Measurements from ENCODE around the gene EHF.

EHF gene

DNA sequence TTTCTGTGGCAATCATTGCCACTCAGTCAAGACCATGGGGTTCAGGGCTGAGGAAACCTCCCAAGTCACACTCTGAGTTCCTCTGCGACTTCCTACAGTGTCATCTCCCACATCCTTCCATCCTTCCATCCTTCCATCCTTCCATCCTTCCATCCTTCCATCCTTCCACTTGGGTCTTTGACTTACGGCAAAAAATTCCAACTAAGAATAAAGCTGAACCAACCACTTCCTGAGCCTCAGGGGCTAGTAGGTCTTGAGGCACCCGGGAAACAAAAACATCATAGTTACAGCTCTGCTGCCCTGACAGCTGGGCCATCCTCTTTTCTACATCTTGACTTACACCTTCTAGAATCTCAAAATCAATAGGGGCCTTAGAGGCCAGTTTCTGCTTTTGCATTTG is 32.1 kb downstream of the EHF start:
- Histone ChIP-seq H2BK12ac (ENCODE audit: low read length) (no peak overlapping the region), H3K4me1 (ENCODE audit: control insufficient read depth in 2 of 2, insufficient read depth in 1 of 2, low read depth in 1 of 2, low read length in 2 of 2) (peaks cover 13 to 31% of the 10 kb centered on the region in 2 donors), H3K14ac (ENCODE audit: low read length) (no peak overlapping the region), H2BK15ac (ENCODE audit: low read length) (no peak overlapping the region), H3K36me3 (replicated peaks in 1 of 2; ENCODE audit: control insufficient read depth in 2 of 2, insufficient read depth in 2 of 2, low read length in 2 of 2) (no peaks in the 10 kb centered on the region), H2AK5ac (ENCODE audit: low read depth, low read length) (no peak overlapping the region), H3K27ac (replicated peaks; ENCODE audit: low read length) (no peak overlapping the region), H3K23ac (ENCODE audit: low read depth, low read length, poor library complexity) (no peak overlapping the region), H2BK120ac (ENCODE audit: low read depth, low read length) (no peak overlapping the region), H3K18ac (ENCODE audit: low read length) (no peak overlapping the region), H3K4me3 (ENCODE audit: low read length in 2 of 2) (no peak overlapping the region), H3K4me2 (ENCODE audit: insufficient read depth, low read length, poor library complexity, severe bottlenecking) (no peak overlapping the region), H3K4ac (ENCODE audit: low read length) (no peak overlapping the region), H3K9ac (ENCODE audit: low read depth, low read length, poor library complexity) (no peak overlapping the region), H4K8ac (ENCODE audit: low read depth, low read length) (no peak overlapping the region), H3K9me3 (replicated peaks in 1 of 2; ENCODE audit: control insufficient read depth in 2 of 2, insufficient read depth in 1 of 2, low read depth in 1 of 2, low read length in 2 of 2) (no peaks in the 10 kb centered on the region), H4K91ac (ENCODE audit: low read depth, low read length, poor library complexity) (no peak overlapping the region), H3K79me1 (ENCODE audit: low read depth, low read length) (no peaks in the 10 kb centered on the region), H2AFZ (ENCODE audit: low read length) (no peak overlapping the region), H2BK5ac (ENCODE audit: low read length) (no peak overlapping the region), H3K27me3 (ENCODE audit: control insufficient read depth in 3 of 3, insufficient read depth in 3 of 3, low read depth in 1 of 3, low read length in 3 of 3) (no peaks in the 10 kb centered on the region)
- WGBS, 2 donors (ENCODE audit: extremely low coverage in 2 of 2, insufficient read length in 2 of 2, insufficient replicate concordance in 1 of 2) = no CpG with 5 or more reads among the region's 3 CpGs
- DNase-seq (ENCODE audit: low spot score) = no peak

DNA sequence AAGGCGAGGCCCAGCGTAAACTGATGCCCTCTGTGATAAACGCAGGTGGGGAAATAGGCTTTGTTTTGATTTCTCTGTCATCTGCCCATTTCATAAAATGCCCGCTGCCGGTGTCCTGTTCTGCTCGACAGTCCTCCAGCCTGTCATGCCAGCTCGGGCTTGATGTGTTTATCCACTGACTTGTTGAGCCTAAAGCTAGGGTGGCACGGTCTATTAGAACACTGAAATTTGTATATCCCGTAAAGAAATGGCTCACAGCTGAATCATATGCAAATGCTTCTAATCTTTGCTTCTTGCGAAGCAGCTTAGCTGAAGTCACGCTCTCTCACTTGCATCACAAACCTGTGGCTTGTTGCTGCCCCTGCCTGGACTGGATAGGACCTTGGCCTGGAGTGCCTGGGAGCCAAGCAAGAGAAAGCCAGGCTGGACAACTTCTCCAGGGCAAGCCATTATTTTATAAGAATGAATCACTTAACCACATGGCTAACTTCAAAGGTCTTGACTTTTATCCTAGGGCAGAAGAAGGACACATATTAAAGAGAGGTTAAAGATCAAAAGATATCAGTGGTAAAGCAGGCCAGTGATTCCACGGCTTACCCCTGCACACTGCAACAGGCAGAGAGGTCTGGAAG is 33.1 kb downstream of the EHF start:
- WGBS, 2 donors (ENCODE audit: extremely low coverage in 2 of 2, insufficient read length in 2 of 2, insufficient replicate concordance in 1 of 2) = no CpG with 5 or more reads among the region's 12 CpGs
- no peak for DNase-seq (ENCODE audit: low spot score)

DNA sequence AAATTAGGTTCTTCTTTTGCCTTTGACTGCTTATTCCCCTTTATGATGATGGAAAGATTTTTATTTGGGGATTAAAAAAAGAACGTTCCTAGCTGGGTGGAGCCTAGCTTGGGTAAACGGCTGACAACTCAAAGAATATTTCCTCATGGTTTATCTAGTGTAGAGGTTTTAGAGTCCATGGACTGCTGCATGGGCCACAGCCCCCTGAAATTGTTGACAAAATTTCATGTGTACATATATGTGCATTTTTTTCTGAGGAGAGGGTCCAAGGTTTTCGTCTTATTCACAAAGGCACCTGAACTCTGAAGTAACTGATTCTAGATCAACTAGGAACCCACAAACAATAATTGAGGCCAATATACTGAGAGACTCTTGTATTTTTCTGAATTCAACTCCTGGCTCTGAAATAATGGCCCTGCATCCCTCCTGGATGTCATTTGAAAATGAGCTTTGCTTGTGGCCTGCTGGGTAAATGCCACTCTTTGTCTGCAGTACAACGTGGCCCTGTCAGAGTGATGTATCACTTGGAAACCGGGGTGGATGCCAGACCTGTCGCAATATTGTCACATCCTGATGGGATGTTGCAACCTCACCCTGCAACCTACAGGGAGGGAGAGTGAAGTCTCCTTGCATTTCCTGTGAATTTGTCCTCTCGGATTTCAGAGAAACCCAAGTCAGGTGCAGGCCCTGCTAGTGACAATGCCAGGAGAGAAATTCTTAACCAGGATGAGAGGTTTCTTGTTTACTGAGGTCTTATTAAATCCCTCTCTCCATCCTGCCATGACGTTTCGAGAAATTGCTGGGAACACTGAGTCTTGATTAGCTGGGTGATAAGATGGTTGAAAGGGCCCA is 33.8 kb downstream of the EHF start:
- H3K4me2 ChIP-seq (ENCODE audit: insufficient read depth, low read length, poor library complexity, severe bottlenecking) = no peak overlapping the region
- no peak overlapping the region for H2BK5ac ChIP-seq (ENCODE audit: low read length)
- no peak for DNase-seq (ENCODE audit: low spot score)
- peaks cover 13 to 31% of the 10 kb centered on the region in 2 donors for H3K4me1 ChIP-seq (ENCODE audit: control insufficient read depth in 2 of 2, insufficient read depth in 1 of 2, low read depth in 1 of 2, low read length in 2 of 2)
- no peak overlapping the region for H3K23ac ChIP-seq (ENCODE audit: low read depth, low read length, poor library complexity)
- no peak overlapping the region for H3K27ac ChIP-seq (replicated peaks; ENCODE audit: low read length)
- no peak overlapping the region for H3K4me3 ChIP-seq (ENCODE audit: low read length in 2 of 2)
- H2BK120ac ChIP-seq (ENCODE audit: low read depth, low read length) = no peak overlapping the region
- H3K27me3 ChIP-seq (ENCODE audit: control insufficient read depth in 3 of 3, insufficient read depth in 3 of 3, low read depth in 1 of 3, low read length in 3 of 3) = no peaks in the 10 kb centered on the region
- no peak overlapping the region for H4K91ac ChIP-seq (ENCODE audit: low read depth, low read length, poor library complexity)
- no peak overlapping the region for H3K9ac ChIP-seq (ENCODE audit: low read depth, low read length, poor library complexity)
- no peak overlapping the region for H3K14ac ChIP-seq (ENCODE audit: low read length)
- no peak overlapping the region for H2BK15ac ChIP-seq (ENCODE audit: low read length)
- no peak overlapping the region for H3K4ac ChIP-seq (ENCODE audit: low read length)
- no peak overlapping the region for H3K18ac ChIP-seq (ENCODE audit: low read length)
- WGBS, 2 donors (ENCODE audit: extremely low coverage in 2 of 2, insufficient read length in 2 of 2, insufficient replicate concordance in 1 of 2) = no CpG with 5 or more reads among the region's 9 CpGs
- H4K8ac ChIP-seq (ENCODE audit: low read depth, low read length) = no peak overlapping the region
- H2AFZ ChIP-seq (ENCODE audit: low read length) = peak overlapping the region; percentile 52
- H3K9me3 ChIP-seq (replicated peaks in 1 of 2; ENCODE audit: control insufficient read depth in 2 of 2, insufficient read depth in 1 of 2, low read depth in 1 of 2, low read length in 2 of 2) = no peaks in the 10 kb centered on the region
- no peaks in the 10 kb centered on the region for H3K79me1 ChIP-seq (ENCODE audit: low read depth, low read length)
- no peaks in the 10 kb centered on the region for H3K36me3 ChIP-seq (replicated peaks in 1 of 2; ENCODE audit: control insufficient read depth in 2 of 2, insufficient read depth in 2 of 2, low read length in 2 of 2)
- no peak overlapping the region for H2AK5ac ChIP-seq (ENCODE audit: low read depth, low read length)
- no peak overlapping the region for H2BK12ac ChIP-seq (ENCODE audit: low read length)

More for the DNA sequence above, 33.1 kb downstream of the EHF start:
- no peak overlapping the region for H3K14ac ChIP-seq (ENCODE audit: low read length)
- H4K8ac ChIP-seq (ENCODE audit: low read depth, low read length) = no peak overlapping the region
- no peak overlapping the region for H2BK15ac ChIP-seq (ENCODE audit: low read length)
- no peaks in the 10 kb centered on the region for H3K27me3 ChIP-seq (ENCODE audit: control insufficient read depth in 3 of 3, insufficient read depth in 3 of 3, low read depth in 1 of 3, low read length in 3 of 3)
- H2BK12ac ChIP-seq (ENCODE audit: low read length) = no peak overlapping the region
- no peak overlapping the region for H3K4me2 ChIP-seq (ENCODE audit: insufficient read depth, low read length, poor library complexity, severe bottlenecking)
- H3K36me3 ChIP-seq (replicated peaks in 1 of 2; ENCODE audit: control insufficient read depth in 2 of 2, insufficient read depth in 2 of 2, low read length in 2 of 2) = no peaks in the 10 kb centered on the region
- peak overlapping the region; percentile 7 for H3K18ac ChIP-seq (ENCODE audit: low read length)
- no peak overlapping the region for H3K27ac ChIP-seq (replicated peaks; ENCODE audit: low read length)
- H2BK5ac ChIP-seq (ENCODE audit: low read length) = no peak overlapping the region
- no peaks in the 10 kb centered on the region for H3K79me1 ChIP-seq (ENCODE audit: low read depth, low read length)
- H3K4me1 ChIP-seq (ENCODE audit: control insufficient read depth in 2 of 2, insufficient read depth in 1 of 2, low read depth in 1 of 2, low read length in 2 of 2) = peaks cover 13 to 31% of the 10 kb centered on the region in 2 donors
- no peaks in the 10 kb centered on the region for H3K9me3 ChIP-seq (replicated peaks in 1 of 2; ENCODE audit: control insufficient read depth in 2 of 2, insufficient read depth in 1 of 2, low read depth in 1 of 2, low read length in 2 of 2)
- H3K4ac ChIP-seq (ENCODE audit: low read length) = no peak overlapping the region
- H4K91ac ChIP-seq (ENCODE audit: low read depth, low read length, poor library complexity) = no peak overlapping the region
- H3K9ac ChIP-seq (ENCODE audit: low read depth, low read length, poor library complexity) = no peak overlapping the region
- no peak overlapping the region for H3K23ac ChIP-seq (ENCODE audit: low read depth, low read length, poor library complexity)
- no peak overlapping the region for H3K4me3 ChIP-seq (ENCODE audit: low read length in 2 of 2)
- no peak overlapping the region for H2BK120ac ChIP-seq (ENCODE audit: low read depth, low read length)
- H2AFZ ChIP-seq (ENCODE audit: low read length) = no peak overlapping the region
- no peak overlapping the region for H2AK5ac ChIP-seq (ENCODE audit: low read depth, low read length)

DNA sequence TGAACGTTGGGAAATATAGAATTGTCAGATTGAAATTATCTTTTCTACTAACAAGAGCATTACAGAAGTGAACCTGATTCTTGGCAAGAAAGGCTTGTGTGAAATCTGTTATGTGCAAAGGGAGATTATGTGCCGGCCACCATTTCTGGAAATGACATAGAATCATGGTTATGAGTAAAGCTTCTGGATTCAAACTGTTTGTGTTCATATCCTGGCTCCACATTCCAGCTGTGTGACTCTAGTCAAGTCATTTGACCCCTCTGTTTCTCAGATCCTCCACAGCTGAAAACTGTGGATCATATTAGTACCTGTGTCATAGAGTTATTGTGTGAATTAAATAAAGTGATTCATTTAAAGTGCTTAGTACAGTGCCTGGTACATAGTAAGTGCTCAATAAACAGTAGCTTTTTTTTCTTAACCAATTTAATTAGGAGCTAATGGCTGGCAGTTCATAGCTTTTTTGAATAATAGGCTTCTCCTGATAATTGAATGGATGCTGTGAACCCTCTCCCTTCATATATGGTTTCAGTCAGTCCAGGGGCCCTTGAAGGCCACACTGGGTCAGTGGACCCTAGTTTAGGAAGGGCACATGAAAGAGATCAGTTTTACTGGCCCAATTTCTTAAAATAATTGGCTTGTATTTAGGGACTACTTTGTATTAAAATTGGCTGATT is 34.6 kb downstream of the EHF start:
- Histone ChIP-seq H2BK5ac (ENCODE audit: low read length) (no peak overlapping the region), H3K79me1 (ENCODE audit: low read depth, low read length) (no peaks in the 10 kb centered on the region), H3K23ac (ENCODE audit: low read depth, low read length, poor library complexity) (no peak overlapping the region), H3K9me3 (replicated peaks in 1 of 2; ENCODE audit: control insufficient read depth in 2 of 2, insufficient read depth in 1 of 2, low read depth in 1 of 2, low read length in 2 of 2) (no peaks in the 10 kb centered on the region), H3K4me2 (ENCODE audit: insufficient read depth, low read length, poor library complexity, severe bottlenecking) (no peak overlapping the region), H2AK5ac (ENCODE audit: low read depth, low read length) (no peak overlapping the region), H3K4ac (ENCODE audit: low read length) (no peak overlapping the region), H3K36me3 (replicated peaks in 1 of 2; ENCODE audit: control insufficient read depth in 2 of 2, insufficient read depth in 2 of 2, low read length in 2 of 2) (no peaks in the 10 kb centered on the region), H3K27me3 (ENCODE audit: control insufficient read depth in 3 of 3, insufficient read depth in 3 of 3, low read depth in 1 of 3, low read length in 3 of 3) (no peaks in the 10 kb centered on the region), H2AFZ (ENCODE audit: low read length) (peak overlapping the region; percentile 52), H3K4me1 (ENCODE audit: control insufficient read depth in 2 of 2, insufficient read depth in 1 of 2, low read depth in 1 of 2, low read length in 2 of 2) (peaks cover 13 to 29% of the 10 kb centered on the region in 2 donors), H4K91ac (ENCODE audit: low read depth, low read length, poor library complexity) (no peak overlapping the region), H3K18ac (ENCODE audit: low read length) (no peak overlapping the region), H2BK12ac (ENCODE audit: low read length) (no peak overlapping the region), H3K14ac (ENCODE audit: low read length) (no peak overlapping the region), H3K27ac (replicated peaks; ENCODE audit: low read length) (no peak overlapping the region), H4K8ac (ENCODE audit: low read depth, low read length) (no peak overlapping the region), H3K4me3 (ENCODE audit: low read length in 2 of 2) (no peak overlapping the region), H3K9ac (ENCODE audit: low read depth, low read length, poor library complexity) (no peak overlapping the region), H2BK15ac (ENCODE audit: low read length) (no peak overlapping the region), H2BK120ac (ENCODE audit: low read depth, low read length) (no peak overlapping the region)
- no CpG with 5 or more reads among the region's 2 CpGs for WGBS, 2 donors (ENCODE audit: extremely low coverage in 2 of 2, insufficient read length in 2 of 2, insufficient replicate concordance in 1 of 2)
- DNase-seq (ENCODE audit: low spot score) = no peak
